Neural cell (in vitro differentiated cells): Measurements from ENCODE around the gene NELL1. TPM values are rescaled to one million over a fixed set of nuclear protein-coding genes. Genes with fewer than 3 reads are reported as not detected.

Source experiments
- H2AFZ ChIP-seq: fragments of 200-600, 300-800 bp; sonication (generic), shearing (Covaris generic); 2 replicates; pipeline ENCODE4 v1.6.0; 2014; ENCODE audit warnings: low read depth, mild to moderate bottlenecking, antibody characterized with exemption, low read length, moderate library complexity
- H3F3A ChIP-seq: fragments of 200-600 bp; shearing (Covaris generic); 2 replicates; pipeline ENCODE4 v1.6.1; 2016; ENCODE audit warnings: mild to moderate bottlenecking, moderate library complexity, mixed read lengths, antibody characterized with exemption, low read length; ENCODE audit not compliant: insufficient read depth, poor library complexity, severe bottlenecking
- H3K27ac ChIP-seq: fragments of 200-600, 300-800 bp; sonication (generic), shearing (Covaris generic); 2 replicates; pipeline ENCODE4 v1.5.1; 2014; ENCODE audit warnings: mild to moderate bottlenecking, low read length, moderate library complexity
- H3K27me3 ChIP-seq: fragments of 300-800, 200-600 bp; sonication (generic), shearing (Covaris generic); 2 replicates; pipeline ENCODE4 v1.6.0; 2014; ENCODE audit warnings: mild to moderate bottlenecking, low read depth, low read length, moderate library complexity; ENCODE audit not compliant: insufficient read depth
- H3K36me3 ChIP-seq: fragments of 300-800, 200-600 bp; sonication (generic), shearing (Covaris generic); 2 replicates; pipeline ENCODE4 v1.5.1; 2014; ENCODE audit warnings: mild to moderate bottlenecking, antibody characterized with exemption, low read length, moderate library complexity; ENCODE audit not compliant: insufficient read depth
- H3K4me2 ChIP-seq: fragments of 300-800, 200-600 bp; sonication (generic), shearing (Covaris generic); 2 replicates; pipeline ENCODE4 v1.6.0; 2014; ENCODE audit warnings: mild to moderate bottlenecking, low read length
- H3K4me3 ChIP-seq: fragments of 300-800, 200-600 bp; sonication (generic), shearing (Covaris generic); 2 replicates; pipeline ENCODE4 v1.5.1; 2014; ENCODE audit warnings: mild to moderate bottlenecking, low read length, moderate library complexity
- H3K79me2 ChIP-seq: fragments of 200-600 bp; shearing (Covaris generic); replicated peaks from 2 replicates; pipeline ENCODE4 v1.6.0; 2014; ENCODE audit warnings: mild to moderate bottlenecking, low read length, moderate library complexity; ENCODE audit not compliant: insufficient read depth
- H3K9ac ChIP-seq: fragments of 300-800, 200-600 bp; sonication (generic), shearing (Covaris generic); 2 replicates; pipeline ENCODE4 v1.6.1; 2016; ENCODE audit warnings: mild to moderate bottlenecking, low read length, mixed read lengths
- H3K9me2 ChIP-seq: fragments of 200-600 bp; shearing (Covaris generic); 2 replicates; pipeline ENCODE4 v1.6.1; 2016; ENCODE audit warnings: mild to moderate bottlenecking, low read length, mixed read lengths; ENCODE audit not compliant: insufficient read depth
- H3K9me3 ChIP-seq: fragments of 200-600, 300-800 bp; sonication (generic), shearing (Covaris generic); 2 replicates; pipeline ENCODE4 v1.6.1; 2016; ENCODE audit warnings: mild to moderate bottlenecking, mixed run types, low read length, moderate library complexity, mixed read lengths
- H4K20me1 ChIP-seq: fragments of 200-600 bp; shearing (Covaris generic); 2 replicates; pipeline ENCODE4 v1.6.1; 2016; ENCODE audit warnings: mild to moderate bottlenecking, mixed run types; ENCODE audit not compliant: insufficient read depth
- CTCF ChIP-seq: fragments of 450-650 bp; IDR thresholded peaks from 2 replicates; pipeline ENCODE4 v1.5.1; 2014; ENCODE audit warnings: antibody characterized with exemption, mild to moderate bottlenecking, moderate library complexity; ENCODE audit not compliant: poor library complexity, severe bottlenecking
- EP300 ChIP-seq: fragments of 450-650 bp; conservative IDR thresholded peaks from 2 replicates; pipeline ENCODE4 v1.6.1; 2014; ENCODE audit warnings: antibody characterized with exemption, mild to moderate bottlenecking, moderate library complexity; ENCODE audit not compliant: poor library complexity, severe bottlenecking
- EZH2 ChIP-seq: fragments of 200-600, 300-800 bp; shearing (Covaris generic), sonication (generic); IDR thresholded peaks from 2 replicates; pipeline ENCODE4 v1.6.1; 2014; ENCODE audit warnings: antibody characterized with exemption, low read length, borderline replicate concordance, mild to moderate bottlenecking; ENCODE audit not compliant: insufficient read depth, poor library complexity, severe bottlenecking
- MXI1 ChIP-seq: fragments of 450-650 bp; conservative IDR thresholded peaks from 2 replicates; pipeline ENCODE4 v1.6.1; 2014; ENCODE audit warnings: antibody characterized with exemption, mild to moderate bottlenecking; ENCODE audit not compliant: poor library complexity, severe bottlenecking
- POLR2AphosphoS5 ChIP-seq: IDR thresholded peaks from 2 replicates; pipeline ENCODE4 v1.6.1; 2012
- RAD21 ChIP-seq: fragments of 450-650 bp; conservative IDR thresholded peaks from 2 replicates; pipeline ENCODE4 v1.6.1; 2014; ENCODE audit warnings: antibody characterized with exemption, mild to moderate bottlenecking, moderate library complexity
- REST ChIP-seq: IDR thresholded peaks from 2 replicates; pipeline ENCODE4 v1.6.1; 2012; ENCODE audit warnings: borderline replicate concordance
- SMC3 ChIP-seq: fragments of 450-650 bp; conservative IDR thresholded peaks from 2 replicates; pipeline ENCODE4 v1.6.1; 2014; ENCODE audit warnings: antibody characterized with exemption, mild to moderate bottlenecking, moderate library complexity; ENCODE audit not compliant: poor library complexity
- TAF1 ChIP-seq: IDR thresholded peaks from 2 replicates; pipeline ENCODE4 v1.6.1; 2012; ENCODE audit warnings: low read depth
- polyA plus RNA-seq: library from polyadenylated mRNA; depleted of rRNA; stranded (reverse); fragments of >200 nt; gene quantifications from 2 replicates; pipeline ENCODE4 v1.2.3, GENCODE V29; 2014

The NELL1 gene
- polyA plus RNA-seq, 1 donor from 2014 or later, result 70.4 TPM

GRCh38 chr11:20654038-20654437, 15.3 kb upstream of the NELL1 start:
- Histone ChIP-seq H3K4me3 (no peak overlapping the region), H3K4me2 (no peak overlapping the region), H2AFZ (no peak overlapping the region), H3K36me3 (no peaks in the 10 kb centered on the region), H3K9me2 (no peaks in the 10 kb centered on the region), H4K20me1 (no peaks in the 10 kb centered on the region), H3K9me3 (no peaks in the 10 kb centered on the region), H3K79me2 (no peaks in the 10 kb centered on the region), H3F3A (no peaks in the 10 kb centered on the region), H3K27me3 (no peaks in the 10 kb centered on the region), H3K27ac (no peak overlapping the region), H3K9ac (no peak overlapping the region)
- no peak for TF ChIP-seq EZH2
- no peak for TF ChIP-seq SMC3
- TF ChIP-seq REST, result no peak
- no peak for TF ChIP-seq POLR2AphosphoS5
- TF ChIP-seq CTCF, result no peak

GRCh38 chr11:20656901-20657300, 12.5 kb upstream of the NELL1 start:
- no peak for TF ChIP-seq EP300
- no peak for TF ChIP-seq SMC3
- no peak for TF ChIP-seq CTCF
- no peak for TF ChIP-seq TAF1
- TF ChIP-seq MXI1, result no peak
- no peak for TF ChIP-seq EZH2
- TF ChIP-seq REST, result no peak
- no peak for TF ChIP-seq POLR2AphosphoS5
- TF ChIP-seq RAD21, result no peak
- Histone ChIP-seq H3K4me3 (no peak overlapping the region), H2AFZ (no peak overlapping the region)

More at GRCh38 chr11:20656901-20657300, 12.5 kb upstream of the NELL1 start:
- Histone ChIP-seq H3K9ac (no peak overlapping the region), H3K9me3 (peaks cover 2% of the 10 kb centered on the region), H3K27me3 (no peaks in the 10 kb centered on the region), H3F3A (no peaks in the 10 kb centered on the region), H4K20me1 (no peaks in the 10 kb centered on the region), H3K27ac (no peak overlapping the region), H3K9me2 (no peaks in the 10 kb centered on the region), H3K36me3 (no peaks in the 10 kb centered on the region), H3K79me2 (no peaks in the 10 kb centered on the region), H3K4me2 (no peak overlapping the region)
